ENCODE data around the gene RABGEF1.

DNA sequence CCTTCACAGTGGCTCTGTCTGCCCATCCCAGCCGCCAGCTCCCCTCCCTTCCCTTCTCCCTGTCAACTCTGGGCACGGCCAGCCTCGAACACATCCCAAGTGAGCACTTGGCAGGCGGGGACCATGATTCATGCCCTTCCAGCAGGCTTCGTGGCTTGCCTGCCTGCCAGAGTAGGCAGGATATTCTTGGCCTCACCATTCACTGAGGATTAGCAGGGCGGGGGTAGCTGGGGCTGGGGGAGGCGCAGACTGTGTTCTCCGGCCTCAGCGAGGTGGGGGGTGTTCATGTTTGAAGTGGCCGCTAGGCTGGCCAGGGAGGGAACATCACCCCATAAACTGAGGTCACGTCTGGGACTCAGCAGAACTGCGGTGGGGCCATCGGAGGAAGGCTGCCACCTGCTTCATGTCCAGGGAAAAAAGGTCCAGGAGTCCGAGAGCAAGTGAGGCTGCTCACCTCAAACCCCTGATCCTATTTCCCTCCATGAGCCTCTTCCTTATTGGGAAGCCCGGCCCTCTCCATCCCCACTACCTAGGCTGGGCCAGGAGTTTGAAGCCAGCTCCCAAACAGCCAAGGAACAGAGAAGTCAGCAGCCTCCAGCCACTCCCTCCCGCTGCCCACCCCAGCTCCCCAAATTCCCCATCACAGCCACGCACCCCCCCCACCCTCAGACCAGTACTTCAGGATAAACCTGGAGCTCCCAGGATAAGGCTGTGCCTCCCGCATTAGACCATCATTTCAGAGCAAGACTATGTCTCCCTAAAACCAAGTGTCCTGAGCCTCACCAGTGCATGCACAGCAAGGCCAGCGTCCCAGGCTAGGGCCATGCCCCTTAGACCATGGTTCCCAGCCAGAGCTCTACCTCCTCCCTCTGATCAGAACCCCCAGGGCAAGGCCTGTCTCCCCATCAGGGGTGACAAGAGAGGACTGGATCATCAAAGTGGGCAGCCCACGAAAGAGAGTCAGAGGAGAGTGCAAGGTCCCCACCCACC, 42.8 kb upstream of the RABGEF1 start:
- TF ChIP-seq, protein P1, sequence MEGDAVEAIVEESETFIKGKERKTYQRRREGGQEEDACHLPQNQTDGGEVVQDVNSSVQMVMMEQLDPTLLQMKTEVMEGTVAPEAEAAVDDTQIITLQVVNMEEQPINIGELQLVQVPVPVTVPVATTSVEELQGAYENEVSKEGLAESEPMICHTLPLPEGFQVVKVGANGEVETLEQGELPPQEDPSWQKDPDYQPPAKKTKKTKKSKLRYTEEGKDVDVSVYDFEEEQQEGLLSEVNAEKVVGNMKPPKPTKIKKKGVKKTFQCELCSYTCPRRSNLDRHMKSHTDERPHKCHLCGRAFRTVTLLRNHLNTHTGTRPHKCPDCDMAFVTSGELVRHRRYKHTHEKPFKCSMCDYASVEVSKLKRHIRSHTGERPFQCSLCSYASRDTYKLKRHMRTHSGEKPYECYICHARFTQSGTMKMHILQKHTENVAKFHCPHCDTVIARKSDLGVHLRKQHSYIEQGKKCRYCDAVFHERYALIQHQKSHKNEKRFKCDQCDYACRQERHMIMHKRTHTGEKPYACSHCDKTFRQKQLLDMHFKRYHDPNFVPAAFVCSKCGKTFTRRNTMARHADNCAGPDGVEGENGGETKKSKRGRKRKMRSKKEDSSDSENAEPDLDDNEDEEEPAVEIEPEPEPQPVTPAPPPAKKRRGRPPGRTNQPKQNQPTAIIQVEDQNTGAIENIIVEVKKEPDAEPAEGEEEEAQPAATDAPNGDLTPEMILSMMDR (IDR thresholded peaks at IDR 0.05) = no peak
- TF ChIP-seq ZFX (IDR thresholded peaks at IDR 0.05; ENCODE audit: borderline replicate concordance) = no peak
